Measurements from ENCODE around the gene BCAS3. TPM values are rescaled to one million over a fixed set of nuclear protein-coding genes. Genes with fewer than 3 reads are reported as not detected.

The BCAS3 gene
- total RNA-seq, 1 experiment from 2014 or later, result 26.3 TPM

- DNase-seq (ENCODE audit: low read depth, low spot score), result no peak
- ATAC-seq, result no peak
- Histone ChIP-seq H2AFZ (ENCODE audit: low read depth, low read length, poor library complexity, severe bottlenecking) (no peak overlapping the region), H3K9me2 (ENCODE audit: insufficient read depth) (no peaks in the 10 kb centered on the region), H3K9me3 (ENCODE audit: control insufficient read depth in 1 of 2, insufficient read depth in 1 of 2, low read depth in 1 of 2, low read length in 2 of 2) (no peaks in the 10 kb centered on the region), H3K4me3 (replicated peaks in 1 of 2; ENCODE audit: low read depth in 1 of 2, low read length in 2 of 2) (no peak overlapping the region), H3K27ac (ENCODE audit: low read depth, low read length) (no peak overlapping the region), H3K4me1 (ENCODE audit: control insufficient read depth in 1 of 2, insufficient read depth in 2 of 2, low read length in 2 of 2) (peaks cover 7 to 16% of the 10 kb centered on the region in 2 experiments; a peak in 3 of 4 replicates), H3K27me3 (ENCODE audit: insufficient read depth, low read length) (no peaks in the 10 kb centered on the region), H3K36me3 (ENCODE audit: control insufficient read depth in 1 of 2, insufficient read depth in 2 of 2, low read length in 2 of 2) (no peaks in the 10 kb centered on the region), H3K4me2 (ENCODE audit: low read length) (no peak overlapping the region), H3K9ac (ENCODE audit: low read length) (no peak overlapping the region), H3K79me2 (ENCODE audit: insufficient read depth, low read length) (no peaks in the 10 kb centered on the region), H4K20me1 (ENCODE audit: insufficient read depth) (no peaks in the 10 kb centered on the region)
- BruUV-seq (replicated peaks), result no TSS peak
- CTCF ChIA-PET, result no interaction called here
- POLR2A ChIA-PET, result no interaction called here
- TF ChIP-seq EZH2 (IDR thresholded peaks at IDR 0.05), result no peak
- no peak for TF ChIP-seq CTCF (IDR thresholded peaks at IDR 0.05 in 2 of 3, conservative IDR thresholded peaks at IDR 0.05 in 1 of 3; ENCODE audit: borderline replicate concordance in 1 of 3, insufficient read depth in 1 of 3, low read depth in 2 of 3, low read length in 2 of 3)
- no peak for TF ChIP-seq SRF (IDR thresholded peaks at IDR 0.05; ENCODE audit: low read depth)
- TF ChIP-seq CBX3 (IDR thresholded peaks at IDR 0.05; ENCODE audit: low read depth), result no peak
- TF ChIP-seq JUND (IDR thresholded peaks at IDR 0.05), result no peak
- TF ChIP-seq, protein P1, sequence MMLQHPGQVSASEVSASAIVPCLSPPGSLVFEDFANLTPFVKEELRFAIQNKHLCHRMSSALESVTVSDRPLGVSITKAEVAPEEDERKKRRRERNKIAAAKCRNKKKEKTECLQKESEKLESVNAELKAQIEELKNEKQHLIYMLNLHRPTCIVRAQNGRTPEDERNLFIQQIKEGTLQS (IDR thresholded peaks at IDR 0.05), result no peak
- TF ChIP-seq, protein P2, sequence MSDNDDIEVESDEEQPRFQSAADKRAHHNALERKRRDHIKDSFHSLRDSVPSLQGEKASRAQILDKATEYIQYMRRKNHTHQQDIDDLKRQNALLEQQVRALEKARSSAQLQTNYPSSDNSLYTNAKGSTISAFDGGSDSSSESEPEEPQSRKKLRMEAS (IDR thresholded peaks at IDR 0.05), result no peak
- TF ChIP-seq EGR1 (IDR thresholded peaks at IDR 0.05; ENCODE audit: low read depth), result no peak
- no peak for TF ChIP-seq CEBPB (IDR thresholded peaks at IDR 0.05; ENCODE audit: low read depth)
- no peak for TF ChIP-seq POLR2AphosphoS5 (IDR thresholded peaks at IDR 0.05; ENCODE audit: low read depth, low read length)
- TF ChIP-seq ZFX (IDR thresholded peaks at IDR 0.05), result no peak
- no peak for TF ChIP-seq RAD21 (IDR thresholded peaks at IDR 0.05; ENCODE audit: low read depth)
- no peak for TF ChIP-seq POLR2A (IDR thresholded peaks at IDR 0.05; ENCODE audit: borderline replicate concordance, extremely low read depth, insufficient read depth, insufficient read length)
- TF ChIP-seq SP1 (IDR thresholded peaks at IDR 0.05; ENCODE audit: low read depth), result no peak
- no peak for TF ChIP-seq REST (IDR thresholded peaks at IDR 0.05; ENCODE audit: low read depth)
- no peak for TF ChIP-seq ZBTB33 (IDR thresholded peaks at IDR 0.05; ENCODE audit: extremely low read depth, insufficient replicate concordance, low read length)
- no peak for TF ChIP-seq YY1 (IDR thresholded peaks at IDR 0.05; ENCODE audit: extremely low read depth, insufficient replicate concordance, low read depth, low read length)
- RAD21 ChIA-PET (ENCODE audit: low non-redundant PET in 1 of 2, low total read pairs in 2 of 2, uncharacterized antibody in 2 of 2, unreplicated experiment in 2 of 2), result no interaction called here
- intact Hi-C loops (cut with micrococcal nuclease), result no loop called here
Measured at GRCh38 chr17:61321344-61321743, 643.7 kb downstream of the BCAS3 start.

Data from HCT116 (cell line).